GM12878 (cell line): ENCODE measurements around the gene MALRD1. TPM values are rescaled to one million over a fixed set of nuclear protein-coding genes. Genes with fewer than 3 reads are reported as not detected.

Experiments used
- ATAC-seq: fragments of 200-7000 bp; cut with Tn5 transposase; 3 replicates; pipeline ENCODE4 v1.9.1; 2020; ENCODE audit warnings: mild to moderate bottlenecking, moderate library complexity
- BruUV-seq: library from RNA; stranded (reverse); fragments of 400-500 nt; replicated peaks from 2 replicates; lab custom pipeline; 2021; lab: Mats Ljungman, UMichigan
- CTCF ChIA-PET: fragments of 300-600 bp; sonication (Branson Sonifier 250); formaldehyde crosslinking; extraction: SDS; loops from one replicate; lab custom pipeline; 2021; ENCODE audit warnings: inconsistent platforms; lab: Yijun Ruan, JAX
- POLR2A ChIA-PET: fragments of 350-600 bp; formaldehyde crosslinking; extraction: SDS; loops from one replicate; lab custom pipeline; 2021; ENCODE audit warnings: inconsistent platforms; lab: Charles Lee
- RAD21 ChIA-PET: fragments of 300-600 bp; sonication (Branson Sonifier 250); formaldehyde crosslinking; loops from one replicate; lab custom pipeline; 2023; ENCODE audit warnings: antibody characterized with exemption; ENCODE audit not compliant: unreplicated experiment; lab: Charles Lee
- SMC1A ChIA-PET: fragments of 300-600 bp; sonication (Branson Sonifier 250); formaldehyde crosslinking; loops from one replicate; lab custom pipeline; 2023; ENCODE audit not compliant: unreplicated experiment, uncharacterized antibody; lab: Charles Lee
- DNase-seq: peaks from one replicate; pipeline ENCODE4 v3.0.0-alpha.2; 2011; ENCODE audit warnings: low read depth, low spot score
- FAIRE-seq: peaks from 3 replicates; lab custom pipeline; 2011; peaks lifted over from hg19 to GRCh38; lab: Jason Lieb, UNC
- H2AFZ ChIP-seq: 2 replicates; pipeline ENCODE4 v1.6.0; 2011; ENCODE audit warnings: low read depth, low read length, control low read depth; ENCODE audit not compliant: control insufficient read depth
- H3K27ac ChIP-seq: 2 replicates; pipeline ENCODE4 v1.5.1; 2011; ENCODE audit warnings: control low read depth; ENCODE audit not compliant: control insufficient read depth, insufficient read depth
- H3K27me3 ChIP-seq, 2 experiments: replicated peaks in 1 of 2; 2 replicates each; pipeline versions ENCODE4 v1.6.0 to v1.6.1; 2011; ENCODE audit warnings: low read length in 1 of 2; ENCODE audit not compliant: control insufficient read depth in 2 of 2, insufficient read depth in 2 of 2
- H3K36me3 ChIP-seq, 2 experiments: 2 replicates each; pipeline ENCODE4 v1.5.1; 2011; ENCODE audit warnings: low read length in 1 of 2; ENCODE audit not compliant: control insufficient read depth in 2 of 2, insufficient read depth in 2 of 2
- H3K4me1 ChIP-seq: 2 replicates; pipeline ENCODE4 v1.6.1; 2011; ENCODE audit warnings: mild to moderate bottlenecking, low read length, moderate library complexity, mixed read lengths; ENCODE audit not compliant: control insufficient read depth, insufficient read depth
- H3K4me2 ChIP-seq: 2 replicates; pipeline ENCODE4 v1.6.0; 2011; ENCODE audit warnings: control low read depth; ENCODE audit not compliant: control insufficient read depth, insufficient read depth
- H3K4me3 ChIP-seq: fragments of 200-600 bp; sonication (generic); 2 replicates; pipeline ENCODE4 v1.5.1; 2016
- H3K79me2 ChIP-seq: 2 replicates; pipeline ENCODE4 v1.6.0; 2011; ENCODE audit warnings: low read length; ENCODE audit not compliant: control insufficient read depth, insufficient read depth
- H3K9ac ChIP-seq: 2 replicates; pipeline ENCODE4 v1.8.0; 2011; ENCODE audit warnings: low read length, control low read depth, mixed read lengths; ENCODE audit not compliant: control insufficient read depth, insufficient read depth
- H3K9me3 ChIP-seq: replicated peaks from 3 replicates; pipeline ENCODE4 v1.5.1; 2011; ENCODE audit warnings: mild to moderate bottlenecking, low read length; ENCODE audit not compliant: control insufficient read depth, insufficient read depth
- H4K20me1 ChIP-seq: 2 replicates; pipeline ENCODE4 v1.6.0; 2011; ENCODE audit not compliant: control insufficient read depth, insufficient read depth
- ATF7 ChIP-seq: fragments of 450-650 bp; IDR thresholded peaks from 2 replicates; pipeline ENCODE4 v1.6.1; 2016; ENCODE audit warnings: low read depth, mild to moderate bottlenecking
- BACH1 ChIP-seq: fragments of 450-650 bp; IDR thresholded peaks from 2 replicates; pipeline ENCODE4 v1.6.1; 2017; ENCODE audit warnings: mild to moderate bottlenecking, borderline replicate concordance
- EP300 ChIP-seq, 2 experiments: fragments of 150-350 bp in 1 of 2; IDR thresholded peaks; 2 replicates each; pipeline ENCODE4 v1.6.1; 2011 to 2012; ENCODE audit warnings: low read depth in 2 of 2, low read length in 2 of 2, borderline replicate concordance in 1 of 2, improper control_type of control experiment in 1 of 2, inconsistent platforms in 1 of 2; ENCODE audit not compliant: control insufficient read depth in 1 of 2
- EZH2 ChIP-seq: IDR thresholded peaks from 2 replicates; pipeline ENCODE4 v1.6.1; 2012; ENCODE audit warnings: low read depth, mild to moderate bottlenecking, control low read depth, inconsistent platforms, low read length, borderline replicate concordance; ENCODE audit not compliant: control insufficient read depth
- FOS ChIP-seq: IDR thresholded peaks from 3 replicates; pipeline ENCODE4 v1.6.1; 2011; ENCODE audit warnings: borderline replicate concordance; ENCODE audit not compliant: insufficient read length; ENCODE audit errors: extremely low read depth
- FOXK2 ChIP-seq: fragments of 450-650 bp; IDR thresholded peaks from 2 replicates; pipeline ENCODE4 v1.6.1; 2017; ENCODE audit warnings: mild to moderate bottlenecking, moderate library complexity
- HDAC6 ChIP-seq: fragments of 200-600 bp; sonication (generic); IDR thresholded peaks from one replicate; pipeline ENCODE4 v1.8.0; 2017; ENCODE audit warnings: antibody characterized with exemption; ENCODE audit not compliant: unreplicated experiment
- IKZF2 ChIP-seq, 2 experiments: fragments of 450-650 bp; IDR thresholded peaks; 2 replicates each; pipeline ENCODE4 v1.6.1; 2017; ENCODE audit warnings: mild to moderate bottlenecking in 2 of 2, moderate library complexity in 2 of 2
- MYC ChIP-seq: IDR thresholded peaks from 2 replicates; pipeline ENCODE4 v1.6.1; 2011; ENCODE audit warnings: mild to moderate bottlenecking, low read length, moderate library complexity, inconsistent platforms; ENCODE audit not compliant: insufficient read depth, insufficient replicate concordance, insufficient read length, severe bottlenecking
- NKRF ChIP-seq: fragments of 450-650 bp; conservative IDR thresholded peaks from 2 replicates; pipeline ENCODE4 v1.6.1; 2017; ENCODE audit warnings: mild to moderate bottlenecking, moderate library complexity
- NR2C2 ChIP-seq: IDR thresholded peaks from 2 replicates; pipeline ENCODE4 v1.6.1; 2011; ENCODE audit warnings: borderline replicate concordance, low read depth; ENCODE audit not compliant: control insufficient read depth, insufficient read length
- PML ChIP-seq: IDR thresholded peaks from 2 replicates; pipeline ENCODE4 v1.6.1; 2012; ENCODE audit warnings: low read length, inconsistent platforms
- RB1 ChIP-seq: fragments of 450-650 bp; formaldehyde crosslinking; IDR thresholded peaks from 2 replicates; pipeline ENCODE4 v1.6.1; 2017; ENCODE audit warnings: mild to moderate bottlenecking, borderline replicate concordance
- SIX5 ChIP-seq: IDR thresholded peaks from 2 replicates; pipeline ENCODE4 v1.6.1; 2011; ENCODE audit warnings: mild to moderate bottlenecking, low read depth, low read length, moderate library complexity; ENCODE audit not compliant: severe bottlenecking
- SMC3 ChIP-seq: IDR thresholded peaks from 2 replicates; pipeline ENCODE4 v1.6.1; 2011; ENCODE audit warnings: low read length, improper control_type of control experiment, borderline replicate concordance
- SPI1 ChIP-seq: IDR thresholded peaks from 2 replicates; pipeline ENCODE4 v1.6.1; 2011; ENCODE audit warnings: low read depth, mild to moderate bottlenecking, low read length, moderate library complexity, borderline replicate concordance; ENCODE audit not compliant: insufficient read depth
- WGBS: methylation state at CpG from one replicate; pipeline ENCODE4 v1.1.6; 2016; ENCODE audit warnings: low lambda C conversion rate; ENCODE audit not compliant: insufficient replicate concordance, insufficient coverage; ENCODE audit errors: missing lambda C conversion rate; 5-methylcytosine and 5-hydroxymethylcytosine counted together
- in situ Hi-C: fragments of 300-500 bp; cut with MboI; formaldehyde crosslinking; loops from 9 replicates; pipeline ENCODE4 v1.14.3; 2018; ENCODE audit warnings: mixed read lengths
- intact Hi-C: fragments of 100-400 bp; cut with micrococcal nuclease; formaldehyde crosslinking; loops from one replicate; pipeline ENCODE4 v1.14.2; 2022; ENCODE audit not compliant: unreplicated experiment
- polyA plus RNA-seq, 11 experiments: library from polyadenylated mRNA; depleted of rRNA in 4 of 11; unstranded in 6 of 11; stranded (reverse) in 5 of 11; fragments of >200 nt; fragmentation: Nextera tagmentation in 4 of 11; fragmentation: Illumina TruSeq in 1 of 11; extraction: Ambion mirVana in 4 of 11; extraction: Trizol in 1 of 11; gene quantifications; 1 replicate in 1 of 11; 2 replicates in 10 of 11; pipeline versions ENCODE4 v1.2.1 to v1.2.3, GENCODE V29; 2011 to 2016; ENCODE audit warnings: inconsistent platforms in 2 of 11, missing spikeins in 2 of 11, low read depth in 1 of 11
- total RNA-seq, 4 experiments: library from RNA; depleted of rRNA in 3 of 4; stranded (reverse); fragments of >200 nt in 3 of 4; fragmentation: Illumina TruSeq in 1 of 4; extraction: Trizol in 1 of 4; gene quantifications; 2 replicates each; pipeline versions ENCODE4 v1.2.1 to v1.2.3, GENCODE V29; 2013 to 2021

Gene MALRD1
- total and polyA plus RNA-seq, 10 of the 15 experiments (the other 5 are each of a cell fraction or from before 2014, with no cell fraction given), result 0.12 to 6.6 (median 0.26) TPM; not detected in 2

- intact Hi-C loops, result no loop called here
- no peaks in the 10 kb centered on the region for H3K27me3 ChIP-seq
- no peak overlapping the region for H2AFZ ChIP-seq
- H3K79me2 ChIP-seq, result no peaks in the 10 kb centered on the region
- ChIA-PET SMC1A (interaction anchor here (0.8 to 1.0 kb wide), 3 partner anchors 10 to 42 kb away, joined by 3 read pairs; no protein-coding TSS in a partner anchor), POLR2A (no interaction called here)
- no peak for DNase-seq
- no peak overlapping the region for H3K9ac ChIP-seq
- no peak for TF ChIP-seq SIX5
- TF ChIP-seq, all 136 proteins: peak for 0
- FAIRE-seq (no peak), ATAC-seq (no peak)
- RAD21 ChIA-PET, result no interaction called here
- BruUV-seq, result no TSS peak
- H3K4me1 ChIP-seq, result no peaks in the 10 kb centered on the region
- in situ Hi-C loops, result no loop called here
- no peaks in the 10 kb centered on the region for H3K36me3 ChIP-seq
- H4K20me1 ChIP-seq, result no peaks in the 10 kb centered on the region
- WGBS, result 0% methylated on average over 1 of the region's 1 CpG
- CTCF ChIA-PET, result interaction anchor here (0.6 to 1.4 kb wide), 3 partner anchors 20 to 352 kb away, joined by 3 read pairs; no protein-coding TSS in a partner anchor
- H3K4me2 ChIP-seq, result no peak overlapping the region
- no peaks in the 10 kb centered on the region for H3K9me3 ChIP-seq
- H3K27ac ChIP-seq, result no peak overlapping the region
- no peak overlapping the region for H3K4me3 ChIP-seq
Observed at GRCh38 chr10:19764111-19764510, 715.5 kb downstream of the MALRD1 start.

GRCh38 chr10:19767876-19768275, 719.3 kb downstream of the MALRD1 start:
- SMC1A ChIA-PET, result interaction anchor here (1.4 to 1.7 kb wide), 2 partner anchors 11 to 15 kb away, joined by 4 to 5 read pairs; no protein-coding TSS in a partner anchor
- no TSS peak for BruUV-seq
- ATAC-seq (no peak), DNase-seq (no peak), FAIRE-seq (no peak)
- H3K4me1 ChIP-seq, result no peaks in the 10 kb centered on the region
- in situ Hi-C loops (no loop called here), intact Hi-C loops (no loop called here)
- 12% methylated on average over 7 of the region's 7 CpGs for WGBS
- no peaks in the 10 kb centered on the region for H3K36me3 ChIP-seq
- no peak overlapping the region for H3K4me2 ChIP-seq
- H3K79me2 ChIP-seq, result no peaks in the 10 kb centered on the region
- H4K20me1 ChIP-seq, result no peaks in the 10 kb centered on the region
- RAD21 ChIA-PET, result interaction anchor here (1.3 kb wide), 1 partner anchor 17 kb away, joined by 3 read pairs; no protein-coding TSS in a partner anchor
- H3K4me3 ChIP-seq, result no peak overlapping the region
- CTCF ChIA-PET, result interaction anchor here (0.5 to 1.1 kb wide), 3 partner anchors 15 to 224 kb away, joined by 3 to 4 read pairs (median 3); no protein-coding TSS in a partner anchor
- H3K9me3 ChIP-seq, result no peaks in the 10 kb centered on the region
- no peak overlapping the region for H3K27ac ChIP-seq
- POLR2A ChIA-PET, result no interaction called here
- H2AFZ ChIP-seq, result no peak overlapping the region
- H3K9ac ChIP-seq, result no peak overlapping the region
- H3K27me3 ChIP-seq, result no peaks in the 10 kb centered on the region
- TF ChIP-seq BACH1 (no peak), EP300 (IDR thresholded peaks at IDR 0.05; ENCODE audit: borderline replicate concordance in 1 of 2, control insufficient read depth in 1 of 2, low read depth in 2 of 2, low read length in 2 of 2) (no peak), NR2C2 (no peak), IKZF2 (IDR thresholded peaks at IDR 0.05) (no peak), RB1 (no peak), FOS (no peak), NKRF (no peak), PML (no peak), MYC (no peak), SMC3 (no peak), EZH2 (no peak), FOXK2 (no peak), SPI1 (no peak), ATF7 (no peak), HDAC6 (no peak)
